Prostate gland (tissue), 2 donors: ENCODE data around the gene PAX5.

Experiments used
- CTCF ChIP-seq, 4 experiments: fragments of 200-600 bp in 2 of 4; fragments of 450-650 bp in 2 of 4; sonication (generic) in 2 of 4; IDR thresholded peaks; 1 replicate in 3 of 4; 2 replicates in 1 of 4; pipeline ENCODE4 v1.5.1; 2016 to 2019; ENCODE audit warnings: antibody characterized with exemption in 4 of 4, mild to moderate bottlenecking in 2 of 4, moderate library complexity in 2 of 4
- POLR2A ChIP-seq: fragments of 450-650 bp; IDR thresholded peaks from one replicate; pipeline ENCODE4 v1.6.1; 2016; ENCODE audit warnings: antibody characterized with exemption, mild to moderate bottlenecking
- POLR2AphosphoS5 ChIP-seq: sonication (generic); formaldehyde crosslinking; IDR thresholded peaks from one replicate; pipeline ENCODE4 v1.6.1; 2017; ENCODE audit warnings: antibody characterized with exemption

GRCh38 chr9:36868586-36869282, 165.3 kb downstream of the PAX5 start:
- no peak for TF ChIP-seq POLR2A
- TF ChIP-seq POLR2AphosphoS5 = no peak
- no peak for TF ChIP-seq CTCF (IDR thresholded peaks at IDR 0.05)
